Loucy (cell line): ENCODE measurements around the gene GON4L.

Experiments used
- EZH2phosphoT487 ChIP-seq: fragments of 200-600 bp; IDR thresholded peaks from 2 replicates; pipeline ENCODE4 v1.6.1; 2018; ENCODE audit warnings: antibody characterized with exemption, mild to moderate bottlenecking, moderate library complexity, borderline replicate concordance
- TF ChIP-seq, protein P1 (sequence below): fragments of 200-600 bp; sonication (generic); conservative IDR thresholded peaks from 2 replicates; pipeline ENCODE4 v1.5.1; 2014; ENCODE audit warnings: mild to moderate bottlenecking, antibody characterized with exemption, low read length

DNA sequence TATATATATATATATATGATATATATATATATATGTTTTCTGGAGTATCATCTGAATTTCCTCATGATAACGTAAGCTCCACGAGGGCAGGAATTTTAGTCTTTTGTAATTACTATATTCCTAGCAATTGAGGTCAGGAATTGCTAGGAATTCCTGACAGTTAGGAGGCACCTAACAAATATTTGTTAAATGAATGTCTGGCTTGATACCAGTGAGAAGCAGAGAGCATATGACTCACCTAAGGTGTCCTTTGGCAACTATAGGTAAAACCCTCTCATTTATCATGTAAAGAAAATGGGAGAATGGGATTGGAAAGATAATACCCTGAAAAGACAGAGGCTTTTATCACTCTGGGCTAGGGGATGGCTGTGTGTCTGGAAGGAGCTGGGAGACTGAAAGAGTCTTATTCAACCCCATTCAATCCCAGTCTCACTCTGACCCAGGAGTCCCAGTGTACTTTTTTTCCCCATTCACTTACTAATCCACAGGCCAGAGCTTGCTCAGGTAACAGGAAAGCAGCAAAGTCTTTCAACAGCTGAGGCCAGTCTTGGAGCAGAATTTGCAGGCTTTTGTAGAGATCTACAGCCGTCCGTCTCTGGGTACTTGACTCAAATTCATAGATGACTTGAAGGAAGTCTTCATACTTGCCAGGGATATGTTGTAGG lies 96.9 kb downstream of the GON4L start:
- TF ChIP-seq, protein P1, sequence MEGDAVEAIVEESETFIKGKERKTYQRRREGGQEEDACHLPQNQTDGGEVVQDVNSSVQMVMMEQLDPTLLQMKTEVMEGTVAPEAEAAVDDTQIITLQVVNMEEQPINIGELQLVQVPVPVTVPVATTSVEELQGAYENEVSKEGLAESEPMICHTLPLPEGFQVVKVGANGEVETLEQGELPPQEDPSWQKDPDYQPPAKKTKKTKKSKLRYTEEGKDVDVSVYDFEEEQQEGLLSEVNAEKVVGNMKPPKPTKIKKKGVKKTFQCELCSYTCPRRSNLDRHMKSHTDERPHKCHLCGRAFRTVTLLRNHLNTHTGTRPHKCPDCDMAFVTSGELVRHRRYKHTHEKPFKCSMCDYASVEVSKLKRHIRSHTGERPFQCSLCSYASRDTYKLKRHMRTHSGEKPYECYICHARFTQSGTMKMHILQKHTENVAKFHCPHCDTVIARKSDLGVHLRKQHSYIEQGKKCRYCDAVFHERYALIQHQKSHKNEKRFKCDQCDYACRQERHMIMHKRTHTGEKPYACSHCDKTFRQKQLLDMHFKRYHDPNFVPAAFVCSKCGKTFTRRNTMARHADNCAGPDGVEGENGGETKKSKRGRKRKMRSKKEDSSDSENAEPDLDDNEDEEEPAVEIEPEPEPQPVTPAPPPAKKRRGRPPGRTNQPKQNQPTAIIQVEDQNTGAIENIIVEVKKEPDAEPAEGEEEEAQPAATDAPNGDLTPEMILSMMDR: no peak
- no peak for TF ChIP-seq EZH2phosphoT487
